Measurements from ENCODE around the gene CMIP.
A peak's percentile ranks its signal among the peaks of the same experiment; 100 is the strongest.

CMIP gene

DNA sequence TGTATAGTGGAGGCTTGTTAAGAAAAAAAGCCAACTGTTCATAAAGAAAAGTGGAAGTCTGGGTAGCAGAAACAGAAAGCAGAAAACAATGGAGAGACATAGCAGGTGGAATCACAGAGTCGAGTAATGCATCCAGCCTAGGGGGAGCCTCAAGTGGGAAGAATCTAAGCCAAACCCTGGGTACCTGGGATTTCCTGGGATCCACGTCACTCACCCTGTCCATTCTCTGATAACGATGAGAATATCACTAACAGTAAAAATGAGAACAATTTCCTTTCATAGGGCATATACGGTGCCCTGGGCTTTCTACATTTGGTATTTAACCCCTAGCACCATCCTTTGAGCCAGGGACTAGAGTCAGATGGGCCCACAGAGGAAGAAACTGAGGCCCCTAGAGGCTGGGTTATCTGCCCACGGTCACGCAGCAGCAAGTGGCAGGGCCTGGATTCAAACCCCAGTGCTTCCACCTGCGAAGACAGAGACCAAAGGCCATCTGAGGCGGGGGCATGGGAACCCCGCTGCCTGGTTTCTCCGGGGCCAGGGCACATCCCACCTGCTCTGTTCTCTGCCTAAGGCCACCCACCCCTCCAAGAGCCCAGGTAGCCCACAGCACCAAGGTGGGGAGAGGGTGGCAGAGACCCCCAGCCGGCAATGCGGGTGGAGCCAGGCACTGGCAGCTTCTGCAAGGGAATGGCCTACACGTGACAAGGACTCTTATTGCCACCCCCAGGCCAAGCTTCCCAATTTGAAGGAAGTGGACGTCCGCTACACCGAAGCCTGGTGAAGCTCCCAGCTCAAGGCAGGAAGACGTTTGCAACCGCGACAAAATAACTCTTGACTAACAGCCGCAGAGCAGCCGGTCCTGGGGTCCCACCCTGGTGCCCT lies 264.6 kb downstream of the CMIP start:
- no peak for DNase-seq

DNA sequence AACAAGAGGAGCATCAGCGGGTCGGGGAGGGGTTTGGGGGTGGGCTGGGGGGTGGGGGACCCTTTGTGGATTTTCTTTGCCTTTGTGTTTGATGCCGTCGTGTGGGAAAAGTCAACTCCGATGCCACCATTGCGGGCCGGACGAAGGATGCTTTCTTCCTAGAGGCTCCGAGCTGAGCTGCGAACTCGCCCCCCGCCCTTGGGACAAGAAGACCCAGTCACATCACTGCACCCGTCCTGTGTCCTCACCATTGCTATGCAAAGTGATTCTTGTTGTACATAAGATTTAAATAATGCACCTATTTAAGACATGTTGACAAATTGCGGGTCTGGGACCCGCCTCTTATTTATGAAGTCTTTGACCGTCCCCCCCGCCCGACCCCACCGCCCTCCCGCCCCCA lies 265.4 kb downstream of the CMIP start:
- DNase-seq = no peak

DNA sequence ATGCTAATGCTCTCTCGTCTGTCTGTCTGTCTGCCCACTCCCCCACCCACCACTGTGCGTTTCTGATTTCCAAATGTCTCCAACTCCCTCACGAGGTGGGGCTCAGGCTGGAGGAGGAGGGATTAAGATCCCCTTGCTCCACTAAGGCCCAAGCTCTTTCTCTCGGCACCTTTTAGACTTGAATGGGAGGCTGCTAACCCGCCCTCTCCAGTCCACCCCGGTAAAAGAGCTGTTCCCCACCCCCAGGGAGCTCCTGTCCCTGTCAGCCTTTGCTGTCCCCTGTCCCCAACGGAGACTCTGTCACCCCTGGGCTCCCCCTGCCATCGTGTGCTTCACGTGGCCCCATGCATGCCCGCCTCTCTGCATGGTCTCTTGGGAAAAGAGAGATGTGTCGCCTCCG lies 266.0 kb downstream of the CMIP start:
- no peak for DNase-seq

DNA sequence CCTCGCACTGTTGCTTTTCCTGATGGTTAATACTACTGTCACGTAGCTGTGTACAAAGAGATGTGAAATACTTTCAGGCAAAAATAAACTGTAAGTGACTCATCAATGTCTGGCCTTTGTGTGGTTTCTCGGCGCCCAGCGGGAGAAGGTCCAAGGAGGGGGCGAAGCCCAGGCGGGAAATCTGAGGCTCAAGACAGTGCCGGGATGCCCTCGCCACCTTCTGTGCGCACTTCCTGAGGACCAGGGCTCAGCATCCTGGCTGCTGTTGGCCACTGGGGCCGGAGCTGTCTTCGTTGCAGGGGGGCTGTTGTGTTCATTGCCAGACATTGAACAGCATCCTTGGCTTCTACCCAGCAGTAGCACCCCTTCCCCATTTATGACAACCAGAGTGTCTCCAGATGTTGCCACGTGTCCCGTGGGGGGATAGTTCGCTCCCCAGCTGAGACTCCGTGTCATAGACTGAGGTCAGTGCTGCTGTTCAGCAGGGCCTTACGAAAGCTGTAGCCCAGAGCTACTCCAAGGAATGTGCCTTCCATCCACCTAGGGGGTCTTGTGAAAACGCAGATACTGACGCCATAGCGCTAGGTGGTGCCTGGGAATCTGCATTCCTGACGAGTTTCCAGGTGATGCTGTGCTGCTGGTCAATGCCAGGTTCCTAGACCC lies 267.2 kb downstream of the CMIP start:
- no peak for DNase-seq

DNA sequence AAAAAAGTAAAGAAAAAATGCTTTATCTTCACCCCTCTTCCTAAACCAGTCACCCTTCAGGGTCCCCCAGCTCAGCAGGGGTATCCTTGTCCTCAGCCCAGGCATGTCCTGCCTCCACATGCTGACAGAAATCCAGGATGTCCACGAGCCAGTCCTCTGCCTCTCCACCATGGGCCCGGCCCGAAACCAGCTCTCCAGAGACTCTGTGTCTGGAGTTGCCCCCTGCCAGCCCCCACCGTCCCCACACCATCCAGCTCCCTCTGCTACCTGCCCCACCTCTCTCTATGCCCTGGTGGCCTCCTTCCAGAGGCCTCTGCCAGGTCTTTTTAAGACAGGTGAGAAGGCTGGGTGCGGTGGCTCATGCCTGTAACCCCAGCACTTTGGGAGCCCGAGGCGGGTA lies 268.1 kb downstream of the CMIP start:
- no peak for DNase-seq

DNA sequence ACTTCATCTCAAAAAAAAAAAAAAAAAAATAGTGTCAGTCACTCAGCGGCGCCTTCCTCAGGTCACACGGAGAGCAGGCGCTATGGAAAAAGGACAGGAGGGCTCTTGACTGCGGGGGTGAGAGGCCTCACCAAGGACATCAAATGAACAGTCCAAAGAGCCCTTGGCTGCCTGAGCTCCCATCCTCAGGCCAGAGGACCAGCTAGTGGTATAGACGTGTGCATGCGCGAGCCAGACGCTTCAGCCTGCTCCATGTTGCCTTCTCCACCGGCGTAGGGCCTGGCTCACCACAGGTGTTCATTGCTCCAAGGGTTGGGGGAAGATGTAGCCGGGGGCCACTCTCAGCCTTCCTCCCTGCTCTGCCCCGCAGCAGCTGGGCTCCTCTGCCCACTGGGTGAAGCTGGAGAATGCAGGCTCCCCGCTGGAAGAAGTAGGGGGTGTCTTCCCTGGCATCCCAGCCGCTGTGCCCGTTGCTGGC lies 268.7 kb downstream of the CMIP start:
- DNase-seq = no peak

DNA sequence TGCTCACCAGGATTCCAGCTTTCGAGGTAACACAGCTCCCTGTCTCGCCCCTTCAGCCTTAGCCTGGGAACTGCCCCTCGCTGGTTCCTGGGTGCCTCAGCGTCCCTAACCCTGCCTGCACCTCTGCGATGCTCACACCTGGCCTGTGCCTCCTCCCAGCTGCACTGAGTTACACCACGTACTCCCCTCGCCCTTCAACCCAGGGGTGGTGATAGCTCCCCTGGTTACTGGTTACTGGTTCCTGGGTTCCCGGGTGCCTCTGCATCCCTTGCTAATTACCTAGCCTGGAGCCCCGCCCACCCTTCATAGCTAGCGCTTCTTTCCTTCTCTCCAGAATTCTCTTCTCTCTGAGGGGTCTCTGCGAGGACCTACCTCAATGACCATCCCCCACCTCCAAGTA lies 269.2 kb downstream of the CMIP start:
- no peak for DNase-seq

DNA sequence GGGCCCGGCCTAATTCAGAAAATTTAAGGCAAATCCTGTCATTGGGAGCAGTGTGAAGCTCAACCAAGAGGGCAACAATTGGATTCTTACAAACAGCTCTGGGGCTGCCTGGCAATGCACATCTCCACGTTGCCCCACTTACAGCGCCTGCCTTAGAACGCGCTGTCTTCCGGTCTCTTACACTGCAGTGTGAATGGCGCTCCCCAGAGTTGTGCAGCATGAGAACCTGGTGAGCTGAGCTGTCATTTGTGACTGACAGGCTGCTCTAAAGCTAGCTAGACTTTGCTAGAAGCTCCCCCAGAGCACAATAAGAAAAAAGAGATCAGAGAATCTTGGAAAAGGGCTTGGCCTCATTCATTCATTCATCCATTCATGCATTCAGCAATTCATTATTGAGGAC lies 270.0 kb downstream of the CMIP start:
- no peak for DNase-seq

DNA sequence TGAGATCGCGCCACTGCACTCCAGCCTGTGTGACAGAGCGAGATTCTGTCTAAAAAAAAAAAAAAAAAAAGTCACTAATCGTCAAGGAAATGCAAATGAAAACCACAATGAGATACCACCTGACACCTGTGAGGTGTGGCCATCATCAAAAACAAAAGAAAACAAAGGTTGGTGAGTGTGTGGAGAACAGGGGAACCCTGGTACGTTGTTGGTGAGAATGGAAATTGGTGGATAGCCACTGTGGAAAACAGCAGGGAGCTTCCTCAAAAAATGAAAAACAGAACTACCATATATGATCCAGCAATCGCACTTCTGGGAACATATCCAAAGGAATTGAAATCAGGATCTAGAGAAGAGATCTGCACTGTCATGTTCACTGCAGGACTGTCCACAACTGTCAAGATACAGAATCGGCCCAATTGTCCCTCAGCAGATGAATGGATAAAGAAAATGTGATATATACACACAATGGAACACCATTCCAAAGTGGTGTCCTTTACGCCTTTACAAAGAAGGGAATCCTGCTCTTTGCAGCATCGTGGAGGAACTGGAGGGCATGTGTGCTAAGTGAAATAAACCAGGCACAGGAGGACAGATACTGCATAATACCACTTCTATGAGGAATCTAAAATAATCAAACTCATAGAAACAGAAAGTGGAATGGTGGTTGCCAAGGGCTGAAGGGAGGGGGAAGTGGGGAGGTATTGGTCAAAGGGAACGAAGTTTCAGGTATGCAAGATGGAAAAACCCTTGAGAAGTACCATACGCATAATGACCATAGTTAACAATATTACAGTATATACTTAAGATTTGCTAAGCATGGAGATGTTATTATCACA lies 271.0 kb downstream of the CMIP start:
- DNase-seq = no peak

DNA sequence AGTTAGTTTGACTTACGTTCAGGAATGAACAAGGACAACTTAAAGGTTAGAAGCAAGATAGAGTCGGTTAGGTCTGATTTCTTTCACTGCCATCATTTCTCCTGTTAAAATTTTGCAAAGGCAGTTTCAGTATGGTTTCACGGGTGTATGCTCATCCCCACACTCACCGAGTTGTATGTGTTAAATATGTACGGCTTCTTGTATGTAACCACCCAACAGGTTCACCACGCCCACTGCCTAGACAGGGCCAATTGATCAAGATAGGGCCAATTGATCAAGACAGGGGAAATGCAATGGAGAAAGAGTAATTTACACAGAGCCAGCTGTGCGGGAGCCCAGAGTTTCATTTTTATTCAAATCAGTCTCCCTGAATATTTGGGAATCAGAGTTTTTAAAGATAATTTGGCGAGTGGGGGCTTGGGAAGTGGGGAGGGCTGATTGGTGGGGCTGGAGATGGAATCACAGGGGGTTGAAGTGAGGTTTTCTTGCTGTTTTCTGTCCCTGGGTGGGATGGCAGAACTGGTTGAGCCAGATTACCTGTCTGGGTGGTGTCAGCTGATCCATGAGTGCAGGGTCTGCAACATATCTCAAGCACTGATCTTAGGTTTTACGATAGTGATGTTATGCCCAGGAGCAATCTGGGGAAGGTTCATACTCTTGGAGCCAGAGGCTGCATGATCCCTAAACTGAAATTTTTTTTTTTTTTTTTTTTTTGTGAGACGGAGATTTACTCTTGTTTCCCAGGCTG lies 272.0 kb downstream of the CMIP start:
- no peak for DNase-seq

DNA sequence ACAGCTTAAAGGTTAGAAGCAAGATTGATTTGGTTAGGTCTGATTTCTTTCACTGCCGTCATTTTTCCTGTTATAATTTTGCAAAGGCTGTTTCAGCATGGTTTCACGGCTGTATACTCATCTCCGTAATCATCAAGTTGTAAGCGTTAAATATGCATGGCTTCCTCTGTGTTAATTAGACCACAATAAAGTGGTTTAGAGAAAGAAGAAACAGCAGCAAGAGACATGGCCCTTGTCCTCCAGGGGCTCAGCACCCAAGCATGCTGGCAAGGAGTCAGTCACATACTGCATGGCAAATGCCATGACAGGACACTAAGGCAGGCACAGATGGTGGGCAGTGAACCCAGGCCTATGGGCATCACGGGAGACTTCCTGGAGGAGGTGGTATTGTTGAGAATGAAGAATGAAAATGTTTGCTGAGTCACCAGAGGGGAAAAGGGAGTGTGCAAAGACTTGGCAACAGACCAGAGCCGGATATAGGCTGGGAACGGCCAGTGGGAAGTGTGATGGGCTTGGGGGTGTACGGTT lies 273.1 kb downstream of the CMIP start:
- no peak for DNase-seq

DNA sequence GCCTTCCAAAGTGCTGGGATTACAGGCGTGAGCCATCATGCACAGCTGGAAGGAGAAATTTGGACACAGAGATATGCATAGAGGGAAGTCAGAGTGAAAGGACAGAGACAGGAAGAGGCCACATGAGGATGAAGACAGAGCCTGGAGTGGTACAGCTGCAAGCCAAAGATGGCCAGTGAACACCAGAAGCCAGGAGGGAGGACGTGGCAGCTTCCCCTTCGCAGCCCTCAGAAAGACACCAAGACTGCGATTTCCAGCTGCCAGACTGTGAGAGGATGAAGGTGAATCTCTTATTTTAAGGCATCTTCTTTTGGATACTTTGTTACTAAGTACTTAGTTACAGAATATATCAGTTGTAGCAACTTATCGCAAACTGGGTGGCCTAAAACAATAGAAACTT lies 274.0 kb downstream of the CMIP start:
- DNase-seq = no peak

DNA sequence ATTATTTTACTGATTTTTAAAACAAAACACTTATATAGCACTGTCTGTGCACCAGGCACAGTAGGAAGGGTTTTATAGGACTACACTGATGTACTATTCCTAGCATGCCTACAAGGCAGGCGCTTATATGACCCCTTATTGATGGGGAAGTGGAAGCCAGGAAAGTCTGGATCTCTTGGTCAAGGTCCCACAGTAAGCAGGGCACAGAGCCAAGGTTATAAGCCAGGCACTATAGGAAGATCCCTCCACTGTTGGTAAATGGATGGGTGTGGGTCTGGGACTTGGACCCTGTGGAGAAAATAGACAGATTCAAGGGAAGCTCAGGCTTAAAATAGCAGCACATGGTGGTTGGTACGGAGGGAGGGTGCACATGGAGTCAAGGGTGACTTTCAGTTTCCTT lies 275.4 kb downstream of the CMIP start:
- no peak for DNase-seq

DNA sequence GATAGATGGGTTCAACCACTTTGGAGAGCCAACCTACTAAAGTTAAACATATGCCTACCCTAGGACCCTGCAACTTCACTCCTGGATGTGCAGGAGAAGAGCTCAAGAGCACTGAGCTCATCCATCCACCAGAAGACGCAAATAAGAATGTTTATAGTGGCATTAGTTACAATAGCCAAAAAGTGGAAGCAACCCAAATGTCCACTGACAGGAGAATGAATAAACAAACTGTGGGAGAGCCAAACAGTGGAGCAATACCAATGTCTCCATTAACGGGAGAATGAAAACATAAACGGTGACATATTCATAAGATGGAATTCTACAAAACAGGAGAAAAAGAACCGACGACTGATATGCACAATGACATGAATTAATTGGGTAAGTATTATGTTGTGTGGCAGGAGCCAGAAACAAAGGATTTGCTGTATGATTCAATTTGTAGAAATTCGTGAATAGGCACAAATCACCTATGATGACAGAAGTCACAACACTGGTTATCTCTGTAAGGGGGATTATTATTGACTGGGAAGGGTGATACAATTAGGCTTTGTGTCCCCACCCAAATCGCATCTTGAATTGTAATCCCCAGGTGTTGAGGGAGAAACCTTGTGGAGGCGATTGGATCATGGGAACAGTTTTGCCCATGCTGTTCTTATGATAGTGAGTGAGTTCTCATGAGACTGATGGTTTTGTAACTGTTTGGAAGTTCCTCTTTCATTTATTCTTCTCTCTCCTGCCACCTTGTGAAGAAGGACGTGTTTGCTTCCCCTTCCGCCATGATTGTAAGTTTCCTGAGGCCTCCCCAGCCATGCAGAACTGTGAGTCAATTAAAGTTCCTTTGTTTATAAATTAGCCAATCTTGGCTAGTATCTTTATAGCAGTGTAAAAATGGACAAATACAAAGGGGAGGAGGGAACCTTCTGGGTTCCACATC lies 276.6 kb downstream of the CMIP start:
- no peak for DNase-seq

DNA sequence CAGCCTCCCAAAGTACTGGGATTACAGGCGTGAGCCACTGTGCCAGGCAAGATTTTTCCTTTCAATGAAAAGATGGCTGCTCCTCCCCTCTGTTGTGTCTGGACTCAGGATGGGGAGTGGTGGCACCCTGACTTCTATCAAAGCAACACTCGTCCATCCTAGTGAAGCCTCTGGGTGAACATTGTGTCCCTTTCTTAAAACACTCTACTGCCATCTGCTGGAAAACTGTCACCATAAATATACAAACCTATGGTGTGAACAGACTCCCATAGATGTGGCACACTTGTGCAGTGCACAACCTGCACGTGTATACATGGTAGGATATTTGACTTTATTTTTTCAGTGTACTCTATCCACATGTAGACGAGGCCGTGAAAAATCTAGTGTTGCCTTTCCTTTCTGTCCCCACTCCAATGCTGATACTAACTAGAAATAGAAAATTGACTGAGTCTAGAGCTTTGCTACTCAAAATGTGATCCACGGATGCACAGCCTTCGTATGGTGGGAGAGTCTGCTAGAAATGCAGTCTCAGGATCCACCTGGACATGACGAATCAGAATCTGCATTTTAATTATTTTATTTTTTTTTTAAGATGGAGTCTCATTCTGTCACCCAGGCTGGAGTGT lies 278.6 kb downstream of the CMIP start:
- peak; percentile 31 to 78 for DNase-seq

DNA sequence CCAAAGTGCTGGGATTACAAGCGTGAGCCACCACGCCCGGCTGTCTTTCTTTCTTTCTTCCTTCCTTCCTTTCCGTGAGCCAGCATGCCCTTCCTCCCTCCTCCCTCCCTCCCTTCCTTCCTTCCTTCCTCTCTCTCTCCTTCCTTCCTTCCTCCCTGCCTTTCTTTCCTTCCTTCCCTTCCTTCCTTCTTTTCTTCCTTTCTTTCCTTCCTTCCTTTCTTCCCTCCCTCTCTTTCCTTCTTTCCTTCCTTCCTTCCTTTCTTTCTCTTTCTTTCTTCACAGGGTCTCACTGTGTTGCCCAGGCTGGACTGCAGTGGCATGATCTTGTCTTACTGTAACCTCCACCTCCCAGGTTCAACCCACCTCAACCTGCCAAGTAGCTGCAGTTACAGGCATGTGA lies 283.8 kb downstream of the CMIP start:
- no peak for DNase-seq

DNA sequence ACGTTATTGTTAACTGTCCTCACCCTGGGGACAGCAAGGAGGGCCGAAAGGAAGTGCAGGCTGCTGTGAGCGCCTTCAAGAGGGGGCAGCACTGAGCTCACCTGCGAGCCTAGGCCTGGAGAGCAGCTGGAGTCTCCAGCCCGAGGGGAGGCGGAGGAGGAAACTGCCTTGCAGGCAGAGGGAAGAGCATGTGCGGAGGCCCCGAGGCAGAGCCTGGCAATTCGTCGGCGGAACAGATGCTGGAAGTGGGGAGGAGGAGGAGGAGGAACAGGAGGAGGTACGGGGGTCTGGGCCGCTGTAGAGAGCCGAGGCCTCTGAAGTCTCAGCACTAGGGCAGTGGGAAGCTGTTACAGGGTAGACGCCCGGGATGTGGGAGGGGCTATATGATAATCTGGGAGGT lies 284.8 kb downstream of the CMIP start:
- no peak for DNase-seq

DNA sequence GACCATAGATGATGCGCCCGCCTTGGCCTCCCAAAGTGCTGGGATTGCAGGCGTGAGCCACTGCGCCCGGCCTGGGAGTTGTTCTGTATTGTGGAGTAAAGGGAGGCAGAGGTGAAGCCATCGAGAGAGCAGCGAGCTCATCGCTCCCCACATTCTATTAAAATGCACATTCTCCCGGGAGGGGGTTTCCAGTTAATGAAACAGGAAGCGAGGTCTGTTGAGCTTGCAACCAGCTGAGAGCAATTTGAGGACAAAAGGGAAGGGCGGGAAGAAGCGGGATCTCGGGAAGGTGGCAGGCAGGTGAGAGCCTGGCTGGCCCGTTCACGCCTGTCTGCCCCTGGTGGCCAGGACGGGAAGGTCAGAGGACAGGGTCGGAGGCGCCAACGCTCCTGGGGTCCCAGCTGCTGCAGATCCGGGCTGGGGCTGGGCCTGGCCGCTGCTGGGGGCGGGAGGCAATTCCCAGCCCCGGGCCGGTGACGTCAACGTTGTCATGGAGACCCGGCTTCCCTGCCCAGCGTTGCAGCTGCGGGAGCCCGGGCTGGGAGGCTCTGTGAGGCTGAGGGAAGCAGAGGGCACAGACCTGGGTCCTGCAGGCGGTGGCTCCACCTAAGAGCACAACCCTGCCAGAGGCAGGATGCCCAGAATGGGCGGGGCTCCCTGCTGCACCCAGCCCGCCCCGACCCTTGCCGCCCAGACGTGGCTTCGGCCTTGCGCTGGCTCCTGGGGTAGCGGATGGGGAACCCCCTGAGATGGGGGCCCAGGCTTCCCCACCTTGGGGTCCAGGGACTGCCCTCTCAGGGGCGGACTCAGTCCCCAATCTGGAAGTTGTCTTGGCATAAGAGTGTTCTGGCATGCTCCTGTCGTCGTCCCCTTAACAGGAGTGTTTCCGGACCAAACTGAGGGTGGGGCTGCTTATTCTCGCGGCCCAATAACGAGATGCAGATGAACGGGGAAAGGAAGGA lies 285.8 kb downstream of the CMIP start:
- DNase-seq = peak in 1 of 2 donors; percentile 58

DNA sequence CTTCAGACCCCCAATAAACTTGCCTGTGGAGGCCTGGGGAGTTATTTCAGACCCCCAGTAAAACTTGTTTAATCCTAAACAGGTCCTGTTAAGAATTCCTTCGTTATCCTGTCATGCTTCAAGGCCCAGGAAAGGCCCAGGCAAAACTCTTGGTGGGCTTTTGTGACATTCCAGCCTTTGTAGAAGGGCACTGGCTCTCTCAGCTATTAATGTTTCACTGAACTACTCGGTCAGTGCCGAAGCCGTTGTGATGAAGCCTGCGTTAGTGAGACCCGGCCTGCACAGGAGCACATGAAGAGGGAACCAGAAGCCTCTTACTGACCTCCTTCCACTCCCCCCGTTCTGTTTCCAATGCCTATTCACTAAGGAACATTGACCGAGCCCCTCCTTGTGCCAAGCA lies 287.0 kb downstream of the CMIP start:
- DNase-seq = no peak

DNA sequence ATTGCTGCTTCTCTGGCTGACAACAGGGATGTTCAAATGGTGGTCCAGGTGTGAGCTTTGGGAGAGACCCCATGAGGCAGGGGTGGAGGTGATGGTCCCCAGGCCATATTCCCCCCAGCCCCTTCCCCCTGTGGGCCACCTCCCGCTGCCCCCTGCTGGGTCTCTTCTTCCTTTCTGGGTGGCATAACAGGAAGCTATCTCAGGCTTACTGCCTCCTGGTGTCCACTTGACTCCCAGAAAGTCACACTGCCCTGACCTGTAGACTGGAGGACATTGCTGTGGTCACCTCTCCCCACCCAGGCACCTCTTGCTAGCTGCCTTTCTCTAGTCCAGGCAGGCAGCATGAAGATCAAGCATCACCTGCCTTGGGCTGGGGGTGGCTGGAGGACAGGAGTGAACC lies 288.1 kb downstream of the CMIP start:
- DNase-seq = no peak
